SJSA1 (cell line): Measurements from ENCODE around the gene FBLN1. TPM values are rescaled to one million over a fixed set of nuclear protein-coding genes. Genes with fewer than 3 reads are reported as not detected.

Experiments
- DNase-seq, 2 experiments: peaks; one replicate each; pipeline ENCODE4 v3.0.0-alpha.2; 2015 to 2020; ENCODE audit warnings: low spot score in 2 of 2, low read depth in 1 of 2
- H3K27ac ChIP-seq: fragments of 250-450 bp; sonication (Bioruptor Pico); 2 replicates; pipeline ENCODE4 v1.5.1; 2020; ENCODE audit warnings: mild to moderate bottlenecking, moderate library complexity
- H3K27me3 ChIP-seq: fragments of 250-450 bp; sonication (Bioruptor Pico); replicated peaks from 2 replicates; pipeline ENCODE4 v1.5.1; 2020; ENCODE audit warnings: mild to moderate bottlenecking, moderate library complexity
- H3K36me3 ChIP-seq: fragments of 250-450 bp; sonication (Bioruptor Pico); 2 replicates; pipeline ENCODE4 v1.5.1; 2020; ENCODE audit warnings: mild to moderate bottlenecking
- H3K4me1 ChIP-seq: fragments of 250-450 bp; sonication (Bioruptor Pico); replicated peaks from 2 replicates; pipeline ENCODE4 v1.6.1; 2021; ENCODE audit warnings: mild to moderate bottlenecking
- H3K4me3 ChIP-seq: fragments of 250-450 bp; sonication (Bioruptor Pico); 2 replicates; pipeline ENCODE4 v1.5.1; 2020; ENCODE audit warnings: mild to moderate bottlenecking
- H3K9me3 ChIP-seq: fragments of 250-450 bp; sonication (Bioruptor Pico); replicated peaks from 2 replicates; pipeline ENCODE4 v1.5.1; 2020; ENCODE audit warnings: mild to moderate bottlenecking
- total RNA-seq: library from RNA; depleted of rRNA; stranded (reverse); fragments of >200 nt; shearing (Covaris generic); gene quantifications from 2 replicates; pipeline ENCODE4 v1.2.3, GENCODE V29; 2014; rRNA removed

Gene FBLN1
- total RNA-seq, 1 experiment from 2014 or later = 38.8 TPM

DNA sequence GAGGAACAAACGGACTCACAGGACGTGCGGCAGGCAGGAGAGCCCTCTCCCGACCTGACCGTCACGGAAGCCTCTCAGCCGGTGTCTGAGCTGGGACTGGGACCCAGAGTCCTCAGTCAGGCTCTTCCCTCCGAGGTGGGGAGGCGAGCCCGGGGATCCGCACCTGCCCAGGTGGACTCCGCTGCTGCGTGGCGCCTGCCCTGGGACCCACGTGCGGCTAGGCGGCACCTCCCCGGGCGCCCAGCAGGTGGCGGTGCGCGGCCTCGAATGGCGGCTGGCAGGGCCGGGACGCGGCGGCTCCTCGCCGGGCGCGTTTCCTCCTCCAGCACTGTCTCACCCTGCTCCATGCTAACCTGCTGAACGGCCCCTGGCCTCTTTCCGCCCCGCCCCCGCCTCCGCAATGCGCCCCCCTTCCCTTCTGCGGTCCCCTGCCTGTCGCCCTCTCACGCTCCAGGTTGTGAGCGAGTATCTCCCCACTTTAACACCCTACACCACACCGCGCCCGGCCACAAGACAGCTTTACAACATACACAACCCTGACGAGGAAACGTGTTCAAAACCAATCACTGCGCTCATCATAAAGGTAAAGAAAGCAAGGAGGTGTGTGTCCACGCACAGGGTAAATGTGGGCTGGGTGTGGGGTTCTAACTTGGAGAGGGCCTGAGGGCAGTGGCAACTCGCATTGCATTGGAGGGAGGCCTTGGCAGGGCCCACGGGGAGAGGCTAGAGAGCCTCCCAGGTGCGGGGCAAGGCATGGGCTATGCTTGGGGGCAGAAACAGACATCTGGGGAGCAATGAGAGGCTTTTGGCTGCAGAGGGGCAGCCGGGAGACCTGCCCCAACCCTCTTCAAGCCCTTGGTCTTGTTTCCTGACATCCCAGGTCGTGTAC lies 143.1 kb downstream of the FBLN1 start:
- Histone ChIP-seq H3K9me3 (0 out of 2 replicates have a peak, but pooled peaks cover under 1% of the 10 kb centered on the region), H3K4me3 (no peak overlapping the region), H3K27ac (no peak overlapping the region), H3K36me3 (no peaks in the 10 kb centered on the region), H3K4me1 (peaks cover 18% of the 10 kb centered on the region), H3K27me3 (no peaks in the 10 kb centered on the region)
- DNase-seq = peak; percentile 60 to 73

DNA sequence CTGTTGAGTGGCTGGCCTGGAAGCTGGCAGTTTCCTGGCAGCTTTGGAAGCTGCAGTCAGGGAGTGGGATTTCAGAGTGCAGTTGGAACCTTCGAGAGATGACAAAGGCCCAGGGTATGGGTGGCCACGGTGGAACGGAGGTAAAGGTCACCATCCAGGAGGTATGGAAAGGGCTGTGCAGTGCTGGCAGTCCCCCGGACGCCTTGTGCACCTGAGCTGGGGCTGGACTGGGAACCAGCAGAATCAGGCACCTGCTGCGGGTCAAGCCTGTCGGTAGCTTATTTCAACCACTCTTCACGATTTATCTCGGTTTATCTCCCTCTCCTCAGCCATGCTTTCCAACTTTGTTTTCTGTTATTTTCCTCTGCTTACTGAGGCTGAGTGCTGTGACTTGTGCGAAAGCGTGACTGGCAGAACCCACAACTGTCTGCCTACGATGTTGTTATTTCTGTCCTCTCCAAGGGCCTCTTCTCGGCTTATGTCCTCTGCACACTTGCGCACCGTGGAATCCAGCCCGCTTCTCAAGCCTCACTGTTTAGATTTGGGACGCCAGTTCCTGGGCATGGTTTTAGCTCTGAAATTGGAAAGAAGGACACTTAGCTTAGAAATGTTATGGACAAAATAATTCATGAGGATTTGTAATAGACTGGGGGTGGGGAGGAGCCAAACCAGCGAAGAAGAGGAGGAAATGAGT lies 145.0 kb downstream of the FBLN1 start:
- H3K27ac ChIP-seq = no peak overlapping the region
- H3K4me1 ChIP-seq = peaks cover 18% of the 10 kb centered on the region
- no peak overlapping the region for H3K4me3 ChIP-seq
- 0 out of 2 replicates have a peak, but pooled peaks cover 2% of the 10 kb centered on the region for H3K9me3 ChIP-seq
- DNase-seq = no peak
- H3K27me3 ChIP-seq = no peaks in the 10 kb centered on the region
- H3K36me3 ChIP-seq = no peaks in the 10 kb centered on the region

DNA sequence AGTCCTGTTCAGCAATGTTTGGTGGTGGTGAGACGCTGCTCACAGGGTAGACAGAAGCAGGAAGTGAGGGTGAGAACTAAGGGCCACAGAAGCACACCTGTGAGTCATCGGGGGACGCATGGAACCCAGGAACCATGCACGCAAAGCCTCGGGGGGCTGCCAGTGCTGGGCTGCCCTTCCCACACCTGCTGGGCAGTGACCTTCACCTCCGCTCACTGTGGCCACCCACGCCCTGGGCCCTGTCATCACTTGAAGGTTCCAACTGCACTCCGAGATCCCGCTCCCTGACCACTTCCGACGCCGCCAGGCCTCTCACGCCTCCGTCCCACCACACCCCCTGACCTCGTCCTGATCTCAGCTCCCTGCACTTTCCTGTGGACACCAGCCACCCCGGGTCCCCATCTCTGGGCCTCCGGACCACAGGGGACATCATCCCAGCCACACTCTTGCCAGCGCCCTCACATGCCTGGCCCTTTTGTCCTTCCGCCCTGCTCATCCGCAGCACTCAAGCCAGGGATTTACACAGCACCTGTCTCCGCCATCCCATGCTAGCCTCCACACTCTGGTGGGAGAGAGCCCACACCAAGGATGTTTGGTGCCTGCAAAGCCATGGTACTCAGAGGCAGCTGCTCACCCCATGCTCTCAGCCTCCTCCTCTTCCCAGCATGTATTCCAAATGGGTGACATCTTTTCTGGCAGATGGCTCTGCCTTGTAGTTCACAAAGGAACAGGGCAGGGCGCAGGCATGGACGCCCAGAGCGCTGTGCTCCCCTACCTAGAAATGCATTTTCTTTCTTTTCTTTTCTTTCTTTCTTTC lies 145.8 kb downstream of the FBLN1 start:
- H3K4me3 ChIP-seq = no peak overlapping the region
- H3K27ac ChIP-seq = no peak overlapping the region
- no peak for DNase-seq
- H3K4me1 ChIP-seq = peaks cover 18% of the 10 kb centered on the region
- H3K9me3 ChIP-seq = 0 out of 2 replicates have a peak, but pooled peaks cover 2% of the 10 kb centered on the region
- H3K27me3 ChIP-seq = no peaks in the 10 kb centered on the region
- no peaks in the 10 kb centered on the region for H3K36me3 ChIP-seq

DNA sequence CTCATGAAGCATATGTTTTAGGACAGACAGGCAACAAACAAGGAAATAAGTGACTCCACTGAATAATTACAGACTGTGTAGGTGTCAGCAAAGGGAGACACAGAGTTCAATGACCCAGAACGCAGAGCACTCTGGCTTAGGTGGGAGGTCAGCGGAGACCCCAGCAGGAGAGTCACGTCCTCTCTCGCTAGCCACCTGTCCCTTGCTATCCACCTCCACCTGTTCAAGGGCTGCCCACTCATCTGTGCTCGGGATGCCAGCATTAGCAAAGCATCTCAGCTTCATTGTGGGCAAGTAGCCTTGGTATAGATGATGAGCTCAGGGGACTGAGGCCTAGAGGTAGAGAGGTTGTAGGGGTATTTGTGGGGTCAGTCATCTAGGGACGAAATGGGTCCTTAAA lies 147.1 kb downstream of the FBLN1 start:
- no peak for DNase-seq
- Histone ChIP-seq H3K27ac (no peak overlapping the region), H3K4me3 (no peak overlapping the region)

DNA sequence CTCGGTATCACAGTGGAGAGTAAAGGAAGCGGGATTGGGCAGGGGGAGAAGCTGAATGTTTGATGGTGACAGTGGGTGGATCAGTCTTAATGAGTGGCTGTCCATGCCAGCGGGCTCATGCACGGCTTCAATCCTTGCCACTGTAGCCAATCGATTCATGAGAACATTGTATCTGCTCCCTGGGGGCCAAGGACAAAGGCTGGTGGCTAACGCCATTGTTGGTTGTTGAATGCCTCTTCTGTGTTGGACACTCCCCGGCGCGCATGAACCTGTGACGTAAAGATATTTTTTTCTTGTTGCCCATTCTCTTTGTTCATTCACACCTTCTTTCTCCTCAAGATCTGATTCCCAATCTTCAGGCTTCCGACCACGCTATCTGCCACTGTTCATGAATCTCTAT lies 148.0 kb downstream of the FBLN1 start:
- Histone ChIP-seq H3K9me3 (0 out of 2 replicates have a peak, but pooled peaks cover 2% of the 10 kb centered on the region), H3K4me3 (no peak overlapping the region), H3K27ac (no peak overlapping the region), H3K36me3 (no peaks in the 10 kb centered on the region), H3K27me3 (no peaks in the 10 kb centered on the region), H3K4me1 (peaks cover 13% of the 10 kb centered on the region)
- no peak for DNase-seq

More for the DNA sequence above, 147.1 kb downstream of the FBLN1 start:
- peaks cover 18% of the 10 kb centered on the region for H3K4me1 ChIP-seq
- no peaks in the 10 kb centered on the region for H3K27me3 ChIP-seq
- H3K36me3 ChIP-seq = no peaks in the 10 kb centered on the region
- H3K9me3 ChIP-seq = 0 out of 2 replicates have a peak, but pooled peaks cover 2% of the 10 kb centered on the region

Other genes with a start within 250 kb of the FBLN1 start
- gene UPK3A, start 217.9 kb upstream of the FBLN1 start, total RNA-seq = not detected in 2 replicates
- 19.8 and 21.1 TPM in 2 replicates for gene FAM118A, start 192.9 kb upstream of the FBLN1 start, total RNA-seq
- gene SMC1B, start 89.3 kb upstream of the FBLN1 start, total RNA-seq = not detected in 2 replicates
- gene RIBC2, start 89.2 kb upstream of the FBLN1 start, total RNA-seq = not detected in 2 replicates
- gene ATXN10, start 169.0 kb downstream of the FBLN1 start, total RNA-seq = 192 and 302 TPM in 2 replicates